ENCODE results near the gene ECI1. TPM values are rescaled to one million over a fixed set of nuclear protein-coding genes. Genes with fewer than 3 reads are reported as not detected.

The ECI1 gene
- total and polyA plus RNA-seq, 2 of the 13 experiments (the other 11 are each of a cell fraction or from before 2014, with no cell fraction given), result 82.0 to 102 TPM

DNA sequence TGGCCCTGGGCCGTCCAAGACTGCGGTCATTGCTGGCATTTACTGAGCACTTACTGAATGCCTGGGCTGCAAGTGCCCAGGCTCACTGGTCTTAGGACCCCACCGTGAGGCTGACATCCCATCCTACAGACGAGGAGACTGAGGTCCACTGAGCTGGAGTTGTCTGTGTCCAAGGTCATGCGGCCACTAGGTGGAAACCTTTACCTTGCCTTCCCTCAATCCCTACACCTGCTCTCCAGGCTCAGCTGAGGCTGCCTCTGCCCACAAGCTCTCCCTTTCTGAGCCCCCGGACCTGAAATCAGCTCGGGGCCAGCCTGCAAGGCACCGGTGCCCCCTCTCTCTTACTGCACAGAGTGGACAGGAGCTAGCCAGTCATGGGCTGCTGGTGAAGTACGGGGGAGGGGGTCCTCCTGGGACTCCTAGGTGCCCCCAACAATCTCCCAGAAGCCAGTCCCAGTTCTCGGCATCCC, 56.5 kb downstream of the ECI1 start (continued):
- TF ChIP-seq, protein P1, sequence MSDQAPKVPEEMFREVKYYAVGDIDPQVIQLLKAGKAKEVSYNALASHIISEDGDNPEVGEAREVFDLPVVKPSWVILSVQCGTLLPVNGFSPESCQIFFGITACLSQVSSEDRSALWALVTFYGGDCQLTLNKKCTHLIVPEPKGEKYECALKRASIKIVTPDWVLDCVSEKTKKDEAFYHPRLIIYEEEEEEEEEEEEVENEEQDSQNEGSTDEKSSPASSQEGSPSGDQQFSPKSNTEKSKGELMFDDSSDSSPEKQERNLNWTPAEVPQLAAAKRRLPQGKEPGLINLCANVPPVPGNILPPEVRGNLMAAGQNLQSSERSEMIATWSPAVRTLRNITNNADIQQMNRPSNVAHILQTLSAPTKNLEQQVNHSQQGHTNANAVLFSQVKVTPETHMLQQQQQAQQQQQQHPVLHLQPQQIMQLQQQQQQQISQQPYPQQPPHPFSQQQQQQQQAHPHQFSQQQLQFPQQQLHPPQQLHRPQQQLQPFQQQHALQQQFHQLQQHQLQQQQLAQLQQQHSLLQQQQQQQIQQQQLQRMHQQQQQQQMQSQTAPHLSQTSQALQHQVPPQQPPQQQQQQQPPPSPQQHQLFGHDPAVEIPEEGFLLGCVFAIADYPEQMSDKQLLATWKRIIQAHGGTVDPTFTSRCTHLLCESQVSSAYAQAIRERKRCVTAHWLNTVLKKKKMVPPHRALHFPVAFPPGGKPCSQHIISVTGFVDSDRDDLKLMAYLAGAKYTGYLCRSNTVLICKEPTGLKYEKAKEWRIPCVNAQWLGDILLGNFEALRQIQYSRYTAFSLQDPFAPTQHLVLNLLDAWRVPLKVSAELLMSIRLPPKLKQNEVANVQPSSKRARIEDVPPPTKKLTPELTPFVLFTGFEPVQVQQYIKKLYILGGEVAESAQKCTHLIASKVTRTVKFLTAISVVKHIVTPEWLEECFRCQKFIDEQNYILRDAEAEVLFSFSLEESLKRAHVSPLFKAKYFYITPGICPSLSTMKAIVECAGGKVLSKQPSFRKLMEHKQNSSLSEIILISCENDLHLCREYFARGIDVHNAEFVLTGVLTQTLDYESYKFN (CRISPR knock-in tag; conservative IDR thresholded peaks at IDR 0.05), result no peak
- TF ChIP-seq ZMYM4 (CRISPR knock-in tag; IDR thresholded peaks at IDR 0.05) (no peak), RXRA (CRISPR knock-in tag; IDR thresholded peaks at IDR 0.05) (no peak), IKZF5 (CRISPR knock-in tag; IDR thresholded peaks at IDR 0.05) (no peak), TCF7 (IDR thresholded peaks at IDR 0.05; ENCODE audit: low read depth) (no peak), ZNF234 (CRISPR knock-in tag; conservative IDR thresholded peaks at IDR 0.05) (no peak), SRY (CRISPR knock-in tag; IDR thresholded peaks at IDR 0.05) (no peak), SP140L (CRISPR knock-in tag; IDR thresholded peaks at IDR 0.05; ENCODE audit: borderline replicate concordance) (no peak), ZNF256 (CRISPR knock-in tag; conservative IDR thresholded peaks at IDR 0.05) (no peak), ZBTB10 (CRISPR knock-in tag; IDR thresholded peaks at IDR 0.05; ENCODE audit: borderline replicate concordance) (no peak), PTBP1 (IDR thresholded peaks at IDR 0.05; ENCODE audit: low read depth, low read length, poor library complexity, severe bottlenecking) (no peak), AGO1 (IDR thresholded peaks at IDR 0.05; ENCODE audit: low read depth, low read length, poor library complexity, severe bottlenecking) (no peak), NCOR1 (IDR thresholded peaks at IDR 0.05; ENCODE audit: borderline replicate concordance, low read length) (no peak), ZNF17 (CRISPR knock-in tag; IDR thresholded peaks at IDR 0.05) (no peak)
- TF ChIP-seq, protein P2, sequence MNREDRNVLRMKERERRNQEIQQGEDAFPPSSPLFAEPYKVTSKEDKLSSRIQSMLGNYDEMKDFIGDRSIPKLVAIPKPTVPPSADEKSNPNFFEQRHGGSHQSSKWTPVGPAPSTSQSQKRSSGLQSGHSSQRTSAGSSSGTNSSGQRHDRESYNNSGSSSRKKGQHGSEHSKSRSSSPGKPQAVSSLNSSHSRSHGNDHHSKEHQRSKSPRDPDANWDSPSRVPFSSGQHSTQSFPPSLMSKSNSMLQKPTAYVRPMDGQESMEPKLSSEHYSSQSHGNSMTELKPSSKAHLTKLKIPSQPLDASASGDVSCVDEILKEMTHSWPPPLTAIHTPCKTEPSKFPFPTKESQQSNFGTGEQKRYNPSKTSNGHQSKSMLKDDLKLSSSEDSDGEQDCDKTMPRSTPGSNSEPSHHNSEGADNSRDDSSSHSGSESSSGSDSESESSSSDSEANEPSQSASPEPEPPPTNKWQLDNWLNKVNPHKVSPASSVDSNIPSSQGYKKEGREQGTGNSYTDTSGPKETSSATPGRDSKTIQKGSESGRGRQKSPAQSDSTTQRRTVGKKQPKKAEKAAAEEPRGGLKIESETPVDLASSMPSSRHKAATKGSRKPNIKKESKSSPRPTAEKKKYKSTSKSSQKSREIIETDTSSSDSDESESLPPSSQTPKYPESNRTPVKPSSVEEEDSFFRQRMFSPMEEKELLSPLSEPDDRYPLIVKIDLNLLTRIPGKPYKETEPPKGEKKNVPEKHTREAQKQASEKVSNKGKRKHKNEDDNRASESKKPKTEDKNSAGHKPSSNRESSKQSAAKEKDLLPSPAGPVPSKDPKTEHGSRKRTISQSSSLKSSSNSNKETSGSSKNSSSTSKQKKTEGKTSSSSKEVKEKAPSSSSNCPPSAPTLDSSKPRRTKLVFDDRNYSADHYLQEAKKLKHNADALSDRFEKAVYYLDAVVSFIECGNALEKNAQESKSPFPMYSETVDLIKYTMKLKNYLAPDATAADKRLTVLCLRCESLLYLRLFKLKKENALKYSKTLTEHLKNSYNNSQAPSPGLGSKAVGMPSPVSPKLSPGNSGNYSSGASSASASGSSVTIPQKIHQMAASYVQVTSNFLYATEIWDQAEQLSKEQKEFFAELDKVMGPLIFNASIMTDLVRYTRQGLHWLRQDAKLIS (CRISPR knock-in tag; IDR thresholded peaks at IDR 0.05), result no peak
- TF ChIP-seq, protein P3, sequence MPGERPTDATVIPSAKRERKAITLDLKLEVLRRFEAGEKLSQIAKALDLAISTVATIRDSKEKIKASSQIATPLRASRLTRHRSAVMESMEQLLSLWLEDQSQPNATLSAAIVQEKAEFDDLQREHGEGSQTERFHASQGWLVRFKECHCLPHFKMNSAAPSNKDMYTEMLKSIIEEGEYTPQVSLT (CRISPR knock-in tag; IDR thresholded peaks at IDR 0.05; ENCODE audit: borderline replicate concordance, low read depth), result no peak
- TF ChIP-seq, protein P4, sequence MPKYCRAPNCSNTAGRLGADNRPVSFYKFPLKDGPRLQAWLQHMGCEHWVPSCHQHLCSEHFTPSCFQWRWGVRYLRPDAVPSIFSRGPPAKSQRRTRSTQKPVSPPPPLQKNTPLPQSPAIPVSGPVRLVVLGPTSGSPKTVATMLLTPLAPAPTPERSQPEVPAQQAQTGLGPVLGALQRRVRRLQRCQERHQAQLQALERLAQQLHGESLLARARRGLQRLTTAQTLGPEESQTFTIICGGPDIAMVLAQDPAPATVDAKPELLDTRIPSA (CRISPR knock-in tag; IDR thresholded peaks at IDR 0.05; ENCODE audit: borderline replicate concordance), result no peak

Data from HepG2 (cell line).